GM23338 (cell line): ENCODE results near the gene PIPOX. TPM values are rescaled to one million over a fixed set of nuclear protein-coding genes. Genes with fewer than 3 reads are reported as not detected.
A peak's percentile ranks its signal among the peaks of the same experiment; 100 is the strongest.

Experiments used
- ATAC-seq: fragments of 200-7000 bp; cut with Tn5 transposase; 3 replicates; pipeline ENCODE4 v1.9.1; 2020
- DNase-seq: peaks from one replicate; pipeline ENCODE4 v3.0.0-alpha.2; 2015; ENCODE audit warnings: low spot score
- H2AFZ ChIP-seq: fragments of 200-600 bp; sonication (generic); 2 replicates; pipeline ENCODE4 v1.8.0; 2016; ENCODE audit warnings: antibody characterized with exemption, mild to moderate bottlenecking, moderate library complexity
- H3F3A ChIP-seq: fragments of 200-600 bp; sonication (generic); replicated peaks from 2 replicates; pipeline ENCODE4 v1.8.0; 2017; ENCODE audit warnings: antibody characterized with exemption, mixed run types, low read depth
- H3K27ac ChIP-seq: fragments of 200-600 bp; sonication (generic); 2 replicates; pipeline ENCODE4 v1.6.1; 2016; ENCODE audit warnings: low read depth
- H3K27me3 ChIP-seq: fragments of 200-600 bp; sonication (generic); 2 replicates; pipeline ENCODE4 v1.8.0; 2016; ENCODE audit warnings: mild to moderate bottlenecking, mixed run types, moderate library complexity; ENCODE audit not compliant: insufficient read depth
- H3K36me3 ChIP-seq: fragments of 200-600 bp; sonication (generic); 2 replicates; pipeline ENCODE4 v1.8.0; 2016; ENCODE audit warnings: mild to moderate bottlenecking; ENCODE audit not compliant: insufficient read depth
- H3K4me1 ChIP-seq: fragments of 200-600 bp; sonication (generic); 2 replicates; pipeline ENCODE4 v1.8.0; 2016; ENCODE audit warnings: mild to moderate bottlenecking, moderate library complexity; ENCODE audit not compliant: insufficient read depth
- H3K4me2 ChIP-seq: fragments of 200-600 bp; sonication (generic); 2 replicates; pipeline ENCODE4 v1.7.1; 2017; ENCODE audit warnings: mixed run types
- H3K4me3 ChIP-seq: fragments of 200-600 bp; sonication (generic); 2 replicates; pipeline ENCODE4 v1.6.1; 2016; ENCODE audit warnings: mixed run types
- H3K79me2 ChIP-seq: fragments of 200-600 bp; sonication (generic); replicated peaks from 2 replicates; pipeline ENCODE4 v1.8.0; 2017; ENCODE audit warnings: mild to moderate bottlenecking; ENCODE audit not compliant: insufficient read depth
- H3K9me2 ChIP-seq: fragments of 200-600 bp; sonication (generic); 2 replicates; pipeline ENCODE4 v1.8.0; 2017; ENCODE audit not compliant: insufficient read depth
- H4K20me1 ChIP-seq: fragments of 200-600 bp; sonication (generic); replicated peaks from 2 replicates; pipeline ENCODE4 v1.8.0; 2017; ENCODE audit warnings: mild to moderate bottlenecking; ENCODE audit not compliant: insufficient read depth
- H3K27ac Mint-ChIP-seq: 2 replicates; pipeline ENCODE4 v1.8.0; 2020; ENCODE audit warnings: inconsistent platforms, mild to moderate bottlenecking, moderate library complexity, mixed read lengths
- H3K27me3 Mint-ChIP-seq: 3 replicates; pipeline ENCODE4 v1.8.0; 2022; ENCODE audit warnings: low read depth, mild to moderate bottlenecking, moderate library complexity, mixed read lengths, inconsistent platforms; ENCODE audit not compliant: insufficient read depth, poor library complexity
- H3K36me3 Mint-ChIP-seq: 3 replicates; pipeline ENCODE4 v1.8.0; 2021; ENCODE audit warnings: low read depth, mild to moderate bottlenecking, inconsistent platforms, moderate library complexity, mixed read lengths
- H3K4me1 Mint-ChIP-seq: 3 replicates; pipeline ENCODE4 v1.8.0; 2020; ENCODE audit warnings: mild to moderate bottlenecking, inconsistent platforms, mixed read lengths
- H3K4me3 Mint-ChIP-seq: 3 replicates; pipeline ENCODE4 v1.8.0; 2021; ENCODE audit warnings: moderate library complexity, mild to moderate bottlenecking, inconsistent platforms, mixed read lengths
- H3K9me3 Mint-ChIP-seq: 3 replicates; pipeline ENCODE4 v1.8.0; 2020; ENCODE audit warnings: moderate library complexity, mild to moderate bottlenecking, inconsistent platforms, mixed read lengths
- CREB1 ChIP-seq: fragments of 250-450 bp; sonication (Bioruptor Pico); IDR thresholded peaks from 2 replicates; pipeline ENCODE4 v1.5.0; 2020; ENCODE audit warnings: low read depth, mild to moderate bottlenecking, moderate library complexity
- EZH2 ChIP-seq: fragments of 200-600 bp; sonication (generic); IDR thresholded peaks from one replicate; pipeline ENCODE4 v1.8.0; 2017; ENCODE audit warnings: antibody characterized with exemption, mild to moderate bottlenecking, low read depth; ENCODE audit not compliant: unreplicated experiment
- EZH2phosphoT487 ChIP-seq: fragments of 200-600 bp; sonication (generic); IDR thresholded peaks from one replicate; pipeline ENCODE4 v1.8.1; 2018; ENCODE audit warnings: antibody characterized with exemption; ENCODE audit not compliant: unreplicated experiment
- JUNB ChIP-seq: IDR thresholded peaks from one replicate; pipeline ENCODE4 v1.6.1; 2016; ENCODE audit warnings: antibody characterized with exemption; ENCODE audit not compliant: unreplicated experiment
- NANOG ChIP-seq: IDR thresholded peaks from 2 replicates; pipeline ENCODE4 v1.6.1; 2016; ENCODE audit warnings: antibody characterized with exemption, borderline replicate concordance
- POLR2AphosphoS5 ChIP-seq: IDR thresholded peaks from 2 replicates; pipeline ENCODE4 v1.6.1; 2016; ENCODE audit warnings: antibody characterized with exemption, low read depth
- REST ChIP-seq: IDR thresholded peaks from one replicate; pipeline ENCODE4 v1.6.1; 2018; ENCODE audit warnings: antibody characterized with exemption; ENCODE audit not compliant: unreplicated experiment
- STAT1 ChIP-seq: IDR thresholded peaks from one replicate; pipeline ENCODE4 v1.6.1; 2016; ENCODE audit warnings: antibody characterized with exemption; ENCODE audit not compliant: unreplicated experiment
- ZNF331 ChIP-seq: fragments of 250-450 bp; sonication (Bioruptor Pico); IDR thresholded peaks from 2 replicates; pipeline ENCODE4 v1.5.0; 2020; ENCODE audit warnings: low read depth, mild to moderate bottlenecking, moderate library complexity
- ZNF462 ChIP-seq: fragments of 250-450 bp; sonication (Bioruptor Pico); IDR thresholded peaks from 2 replicates; pipeline ENCODE4 v1.5.0; 2020; ENCODE audit warnings: mild to moderate bottlenecking, moderate library complexity
- polyA plus RNA-seq: library from polyadenylated mRNA; unstranded; fragments of >200 nt; fragmentation: Nextera tagmentation; extraction: Ambion mirVana; gene quantifications from 2 replicates; pipeline ENCODE4 v1.2.1, GENCODE V29; 2016
- total RNA-seq: library from RNA; depleted of rRNA; stranded (reverse); fragments of >200 nt; shearing (Covaris generic); gene quantifications from 2 replicates; pipeline ENCODE4 v1.2.3, GENCODE V29; 2014
- TF ChIP-seq, protein P1 (sequence below): IDR thresholded peaks from 2 replicates; pipeline ENCODE4 v1.6.1; 2016; ENCODE audit warnings: antibody characterized with exemption

The PIPOX gene
- total and polyA plus RNA-seq, 2 experiments from 2014 or later, result 22.6 to 34.6 TPM

DNA sequence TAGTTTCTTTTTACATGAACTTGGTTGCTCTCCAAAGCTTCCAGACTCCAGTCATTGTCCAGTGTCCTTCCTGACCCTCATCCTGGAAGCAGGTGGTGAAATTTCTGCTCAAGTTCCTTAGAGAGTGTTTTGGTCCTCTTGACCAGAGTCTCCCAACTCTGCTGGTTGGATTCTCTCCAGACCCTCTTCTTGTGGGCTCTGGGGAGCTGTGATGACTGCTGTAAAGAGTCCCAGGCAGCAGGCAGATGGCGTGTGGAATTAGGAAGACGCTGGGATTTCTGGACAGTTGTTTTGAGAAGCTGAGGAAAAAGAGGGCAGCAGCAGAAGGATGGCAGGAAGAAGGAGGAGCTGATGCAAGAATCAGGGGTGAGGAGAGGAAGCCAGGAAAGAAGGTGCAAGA lies 35.5 kb upstream of the PIPOX start:
- no peak for ATAC-seq
- Mint-ChIP-seq H3K27me3 (peaks cover 42% of the 10 kb centered on the region), H3K4me1 (peaks cover 69% of the 10 kb centered on the region), H3K27ac (no peak overlapping the region), H3K9me3 (no peaks in the 10 kb centered on the region; the same call in 2 of the 3 replicates), H3K4me3 (no peak overlapping the region; the same call in 2 of the 3 replicates), H3K36me3 (no peaks in the 10 kb centered on the region)
- Histone ChIP-seq H3F3A (no peaks in the 10 kb centered on the region), H2AFZ (no peak overlapping the region), H4K20me1 (no peaks in the 10 kb centered on the region), H3K4me2 (0 out of 2 replicates have a peak overlapping the region, but pooled peaks have one; percentile 20), H3K27me3 (peaks cover 49% of the 10 kb centered on the region), H3K27ac (no peak overlapping the region), H3K36me3 (no peaks in the 10 kb centered on the region), H3K4me3 (no peak overlapping the region), H3K4me1 (peaks cover 76% of the 10 kb centered on the region), H3K9me2 (no peaks in the 10 kb centered on the region), H3K79me2 (no peaks in the 10 kb centered on the region)
- no peak for DNase-seq
- TF ChIP-seq REST (no peak), CREB1 (CRISPR knock-in tag) (no peak), EZH2phosphoT487 (no peak), ZNF331 (CRISPR knock-in tag) (no peak), STAT1 (no peak), NANOG (no peak), EZH2 (no peak), JUNB (no peak), POLR2AphosphoS5 (no peak), ZNF462 (CRISPR knock-in tag) (no peak)
- TF ChIP-seq, protein P1, sequence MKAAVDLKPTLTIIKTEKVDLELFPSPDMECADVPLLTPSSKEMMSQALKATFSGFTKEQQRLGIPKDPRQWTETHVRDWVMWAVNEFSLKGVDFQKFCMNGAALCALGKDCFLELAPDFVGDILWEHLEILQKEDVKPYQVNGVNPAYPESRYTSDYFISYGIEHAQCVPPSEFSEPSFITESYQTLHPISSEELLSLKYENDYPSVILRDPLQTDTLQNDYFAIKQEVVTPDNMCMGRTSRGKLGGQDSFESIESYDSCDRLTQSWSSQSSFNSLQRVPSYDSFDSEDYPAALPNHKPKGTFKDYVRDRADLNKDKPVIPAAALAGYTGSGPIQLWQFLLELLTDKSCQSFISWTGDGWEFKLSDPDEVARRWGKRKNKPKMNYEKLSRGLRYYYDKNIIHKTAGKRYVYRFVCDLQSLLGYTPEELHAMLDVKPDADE, result no peak
